ENCODE data around the gene PIAS4. TPM values are rescaled to one million over a fixed set of nuclear protein-coding genes. Genes with fewer than 3 reads are reported as not detected.

PIAS4 gene
- total and polyA plus RNA-seq, 2 of the 13 experiments (the other 11 are each of a cell fraction or from before 2014, with no cell fraction given) = 9.0 to 20.1 TPM

- TF ChIP-seq, protein P1, sequence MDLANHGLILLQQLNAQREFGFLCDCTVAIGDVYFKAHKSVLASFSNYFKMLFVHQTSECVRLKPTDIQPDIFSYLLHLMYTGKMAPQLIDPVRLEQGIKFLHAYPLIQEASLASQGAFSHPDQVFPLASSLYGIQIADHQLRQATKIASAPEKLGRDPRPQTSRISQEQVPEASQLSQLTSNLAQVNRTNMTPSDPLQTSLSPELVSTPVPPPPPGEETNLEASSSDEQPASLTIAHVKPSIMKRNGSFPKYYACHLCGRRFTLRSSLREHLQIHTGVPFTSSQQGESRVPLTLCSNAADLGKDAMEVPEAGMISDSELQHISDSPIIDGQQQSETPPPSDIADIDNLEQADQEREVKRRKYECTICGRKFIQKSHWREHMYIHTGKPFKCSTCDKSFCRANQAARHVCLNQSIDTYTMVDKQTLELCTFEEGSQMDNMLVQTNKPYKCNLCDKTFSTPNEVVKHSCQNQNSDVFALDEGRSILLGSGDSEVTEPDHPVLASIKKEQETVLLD (CRISPR knock-in tag; IDR thresholded peaks at IDR 0.05; ENCODE audit: low read depth) = no peak
- TF ChIP-seq THAP11 (CRISPR knock-in tag; IDR thresholded peaks at IDR 0.05) = 0 out of 2 replicates have a peak, but pooled peaks have one; percentile 24
- TF ChIP-seq ZNF839 (CRISPR knock-in tag; IDR thresholded peaks at IDR 0.05; ENCODE audit: borderline replicate concordance) = no peak
- TF ChIP-seq, protein P2, sequence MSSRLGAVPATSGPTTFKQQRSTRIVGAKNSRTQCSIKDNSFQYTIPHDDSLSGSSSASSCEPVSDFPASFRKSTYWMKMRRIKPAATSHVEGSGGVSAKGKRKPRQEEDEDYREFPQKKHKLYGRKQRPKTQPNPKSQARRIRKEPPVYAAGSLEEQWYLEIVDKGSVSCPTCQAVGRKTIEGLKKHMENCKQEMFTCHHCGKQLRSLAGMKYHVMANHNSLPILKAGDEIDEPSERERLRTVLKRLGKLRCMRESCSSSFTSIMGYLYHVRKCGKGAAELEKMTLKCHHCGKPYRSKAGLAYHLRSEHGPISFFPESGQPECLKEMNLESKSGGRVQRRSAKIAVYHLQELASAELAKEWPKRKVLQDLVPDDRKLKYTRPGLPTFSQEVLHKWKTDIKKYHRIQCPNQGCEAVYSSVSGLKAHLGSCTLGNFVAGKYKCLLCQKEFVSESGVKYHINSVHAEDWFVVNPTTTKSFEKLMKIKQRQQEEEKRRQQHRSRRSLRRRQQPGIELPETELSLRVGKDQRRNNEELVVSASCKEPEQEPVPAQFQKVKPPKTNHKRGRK (CRISPR knock-in tag; IDR thresholded peaks at IDR 0.05) = no peak
- no peak for TF ChIP-seq ZNF354B (CRISPR knock-in tag; IDR thresholded peaks at IDR 0.05)
- TF ChIP-seq EP300 (IDR thresholded peaks at IDR 0.05; ENCODE audit: low read depth in 2 of 2, low read length in 2 of 2) = no peak
- TF ChIP-seq EP300 (CRISPR knock-in tag; IDR thresholded peaks at IDR 0.05; ENCODE audit: borderline replicate concordance) = no peak
- no peak for TF ChIP-seq ATF7-NPFF (CRISPR knock-in tag; IDR thresholded peaks at IDR 0.05; ENCODE audit: low read depth)
- no peak for TF ChIP-seq HNRNPH1 (optimal IDR thresholded peaks at IDR 0.05; ENCODE audit: low read depth, low read length)
- TF ChIP-seq NR2F1 (CRISPR knock-in tag; IDR thresholded peaks at IDR 0.05) = peak; percentile 67 to 92
- no peak for TF ChIP-seq SIN3B (IDR thresholded peaks at IDR 0.05; ENCODE audit: low read length)
- no peak for TF ChIP-seq SETDB1 (CRISPR knock-in tag; IDR thresholded peaks at IDR 0.05; ENCODE audit: borderline replicate concordance)
- TF ChIP-seq SOX13 (IDR thresholded peaks at IDR 0.05) = no peak
- TF ChIP-seq SOX13 (CRISPR knock-in tag; conservative IDR thresholded peaks at IDR 0.05 in 1 of 2, IDR thresholded peaks at IDR 0.05 in 1 of 2) = no peak
- no peak for TF ChIP-seq FOXO1 (CRISPR knock-in tag; IDR thresholded peaks at IDR 0.05)
- no peak for TF ChIP-seq NFYC (CRISPR knock-in tag; IDR thresholded peaks at IDR 0.05)
- TF ChIP-seq NR2F6 (IDR thresholded peaks at IDR 0.05) = peak; percentile 93
- TF ChIP-seq NR2F6 (CRISPR knock-in tag; IDR thresholded peaks at IDR 0.05) = peak; percentile 86
- TF ChIP-seq, protein P3, sequence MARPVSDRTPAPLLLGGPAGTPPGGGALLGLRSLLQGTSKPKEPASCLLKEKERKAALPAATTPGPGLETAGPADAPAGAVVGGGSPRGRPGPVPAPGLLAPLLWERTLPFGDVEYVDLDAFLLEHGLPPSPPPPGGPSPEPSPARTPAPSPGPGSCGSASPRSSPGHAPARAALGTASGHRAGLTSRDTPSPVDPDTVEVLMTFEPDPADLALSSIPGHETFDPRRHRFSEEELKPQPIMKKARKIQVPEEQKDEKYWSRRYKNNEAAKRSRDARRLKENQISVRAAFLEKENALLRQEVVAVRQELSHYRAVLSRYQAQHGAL (CRISPR knock-in tag; IDR thresholded peaks at IDR 0.05; ENCODE audit: not compliant biosample characterization) = no peak
- no peak for TF ChIP-seq ELF3 (CRISPR knock-in tag; IDR thresholded peaks at IDR 0.05)
- TF ChIP-seq PITX1 (CRISPR knock-in tag; IDR thresholded peaks at IDR 0.05) = no peak
- TF ChIP-seq, protein P4, sequence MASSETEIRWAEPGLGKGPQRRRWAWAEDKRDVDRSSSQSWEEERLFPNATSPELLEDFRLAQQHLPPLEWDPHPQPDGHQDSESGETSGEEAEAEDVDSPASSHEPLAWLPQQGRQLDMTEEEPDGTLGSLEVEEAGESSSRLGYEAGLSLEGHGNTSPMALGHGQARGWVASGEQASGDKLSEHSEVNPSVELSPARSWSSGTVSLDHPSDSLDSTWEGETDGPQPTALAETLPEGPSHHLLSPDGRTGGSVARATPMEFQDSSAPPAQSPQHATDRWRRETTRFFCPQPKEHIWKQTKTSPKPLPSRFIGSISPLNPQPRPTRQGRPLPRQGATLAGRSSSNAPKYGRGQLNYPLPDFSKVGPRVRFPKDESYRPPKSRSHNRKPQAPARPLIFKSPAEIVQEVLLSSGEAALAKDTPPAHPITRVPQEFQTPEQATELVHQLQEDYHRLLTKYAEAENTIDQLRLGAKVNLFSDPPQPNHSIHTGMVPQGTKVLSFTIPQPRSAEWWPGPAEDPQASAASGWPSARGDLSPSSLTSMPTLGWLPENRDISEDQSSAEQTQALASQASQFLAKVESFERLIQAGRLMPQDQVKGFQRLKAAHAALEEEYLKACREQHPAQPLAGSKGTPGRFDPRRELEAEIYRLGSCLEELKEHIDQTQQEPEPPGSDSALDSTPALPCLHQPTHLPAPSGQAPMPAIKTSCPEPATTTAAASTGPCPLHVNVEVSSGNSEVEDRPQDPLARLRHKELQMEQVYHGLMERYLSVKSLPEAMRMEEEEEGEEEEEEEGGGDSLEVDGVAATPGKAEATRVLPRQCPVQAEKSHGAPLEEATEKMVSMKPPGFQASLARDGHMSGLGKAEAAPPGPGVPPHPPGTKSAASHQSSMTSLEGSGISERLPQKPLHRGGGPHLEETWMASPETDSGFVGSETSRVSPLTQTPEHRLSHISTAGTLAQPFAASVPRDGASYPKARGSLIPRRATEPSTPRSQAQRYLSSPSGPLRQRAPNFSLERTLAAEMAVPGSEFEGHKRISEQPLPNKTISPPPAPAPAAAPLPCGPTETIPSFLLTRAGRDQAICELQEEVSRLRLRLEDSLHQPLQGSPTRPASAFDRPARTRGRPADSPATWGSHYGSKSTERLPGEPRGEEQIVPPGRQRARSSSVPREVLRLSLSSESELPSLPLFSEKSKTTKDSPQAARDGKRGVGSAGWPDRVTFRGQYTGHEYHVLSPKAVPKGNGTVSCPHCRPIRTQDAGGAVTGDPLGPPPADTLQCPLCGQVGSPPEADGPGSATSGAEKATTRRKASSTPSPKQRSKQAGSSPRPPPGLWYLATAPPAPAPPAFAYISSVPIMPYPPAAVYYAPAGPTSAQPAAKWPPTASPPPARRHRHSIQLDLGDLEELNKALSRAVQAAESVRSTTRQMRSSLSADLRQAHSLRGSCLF (CRISPR knock-in tag; IDR thresholded peaks at IDR 0.05; ENCODE audit: borderline replicate concordance) = no peak
Observed at GRCh38 chr19:4077800-4078684, 70.5 kb downstream of the PIAS4 start (continued).

Data from HepG2 (cell line).